Stimulated activated naive CD4-positive, alpha-beta T cell treated with Interleukin-2 at 50 U/mL for 16 hours (primary cell): Measurements from ENCODE around the gene TNFAIP3.
"Not testable (repeated sequence)": the region's sequence is repeated elsewhere in the genome, so short reads cannot be mapped to it uniquely, and the experiment has no call there.

ENCODE experiments used
- DNase-seq: peaks from one replicate; lab custom pipeline; 2025; lab: John Stamatoyannopoulos, UW

TNFAIP3 gene

DNA sequence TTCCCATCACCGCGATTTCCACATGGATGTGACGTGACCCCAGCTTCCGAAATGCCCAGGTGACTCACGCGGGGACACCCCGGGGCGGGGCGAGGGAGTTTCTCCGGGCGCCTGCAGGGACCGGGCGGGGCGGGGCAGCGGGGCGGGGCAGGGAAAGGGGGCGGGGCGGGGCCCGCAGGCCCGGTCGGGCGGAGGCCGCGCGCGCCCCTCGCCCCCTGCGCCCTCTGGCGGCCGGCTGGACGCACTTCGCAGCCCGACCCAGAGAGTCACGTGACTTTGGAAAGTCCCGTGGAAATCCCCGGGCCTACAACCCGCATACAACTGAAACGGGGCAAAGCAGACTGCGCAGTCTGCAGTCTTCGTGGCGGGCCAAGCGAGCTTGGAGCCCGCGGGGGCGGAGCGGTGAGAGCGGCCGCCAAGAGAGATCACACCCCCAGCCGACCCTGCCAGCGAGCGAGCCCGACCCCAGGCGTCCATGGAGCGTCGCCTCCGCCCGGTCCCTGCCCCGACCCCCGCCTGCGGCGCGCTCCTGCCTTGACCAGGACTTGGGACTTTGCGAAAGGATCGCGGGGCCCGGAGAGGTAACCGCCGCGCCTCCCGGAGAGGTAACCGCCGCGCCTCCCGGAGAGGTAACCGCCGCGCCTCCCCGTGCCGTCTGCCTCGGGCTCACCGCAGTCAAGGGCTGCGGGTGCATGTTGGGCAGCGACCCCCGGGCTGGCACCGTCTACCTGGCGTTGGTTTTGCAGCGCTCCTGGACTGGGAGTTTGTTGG is at the start of gene TNFAIP3:
TSS of gene TNFAIP3 (plus strand) at position 346 of the 771 bp plus-strand sequence. CDS start 3,969 bp downstream, outside the sequence.
- DNase-seq: peak; percentile 96

DNA sequence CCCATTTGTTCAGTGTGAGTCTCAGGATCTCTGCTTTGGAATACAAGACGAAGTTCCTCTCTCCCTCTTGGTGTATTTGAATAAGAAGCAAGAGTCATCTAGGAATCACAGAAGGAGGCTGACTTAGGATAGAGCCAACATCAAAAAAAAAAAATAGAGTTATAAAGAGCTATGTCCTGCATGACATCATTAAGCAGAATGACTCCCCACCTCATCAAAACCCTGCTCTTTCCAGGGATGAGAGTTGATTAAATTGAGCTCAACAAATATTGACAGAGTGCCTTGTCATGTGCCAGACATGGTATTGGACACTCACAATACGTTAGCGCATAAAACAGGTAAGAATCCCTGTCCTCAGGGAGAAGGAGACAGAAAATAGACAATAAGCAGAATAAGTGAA is 48.6 kb upstream of the TNFAIP3 start:
- DNase-seq: no peak

DNA sequence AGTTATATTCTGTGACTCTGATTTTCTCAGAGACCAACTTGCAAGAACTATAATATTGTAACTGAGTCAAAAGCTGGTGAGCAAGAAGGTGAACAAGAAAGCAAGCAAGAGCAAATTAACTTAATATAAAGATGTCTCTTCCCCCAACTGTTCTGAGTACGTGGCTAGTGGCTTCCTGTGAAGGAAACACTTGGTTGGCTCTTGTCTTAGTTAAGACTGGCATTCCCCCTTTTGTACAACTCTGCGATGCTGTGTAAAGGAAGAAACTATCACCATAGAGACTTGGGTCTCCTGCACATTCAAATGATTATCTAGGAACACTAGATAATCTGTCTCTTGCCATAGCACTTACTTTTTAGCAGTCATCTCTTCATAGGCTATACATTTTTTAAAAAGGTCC is 47.3 kb upstream of the TNFAIP3 start:
- DNase-seq: peak; percentile 7

DNA sequence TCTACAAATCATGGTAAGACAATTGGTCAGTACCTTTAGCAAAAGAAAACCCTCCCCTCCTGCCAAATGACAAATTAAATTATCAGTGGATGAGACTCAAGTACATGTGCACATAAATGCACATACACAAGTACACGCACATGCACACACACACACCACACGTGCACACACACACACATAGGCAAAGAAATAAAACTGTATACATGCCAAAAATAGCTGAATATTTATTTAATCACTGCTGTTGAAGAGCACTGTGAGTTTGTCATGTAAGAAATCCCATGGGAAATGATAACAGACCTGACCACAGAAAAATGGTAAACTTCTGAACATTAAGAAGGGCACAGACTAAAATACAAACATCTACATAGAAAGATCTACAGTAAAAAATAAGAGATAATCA is 46.6 kb upstream of the TNFAIP3 start:
- DNase-seq: no peak

DNA sequence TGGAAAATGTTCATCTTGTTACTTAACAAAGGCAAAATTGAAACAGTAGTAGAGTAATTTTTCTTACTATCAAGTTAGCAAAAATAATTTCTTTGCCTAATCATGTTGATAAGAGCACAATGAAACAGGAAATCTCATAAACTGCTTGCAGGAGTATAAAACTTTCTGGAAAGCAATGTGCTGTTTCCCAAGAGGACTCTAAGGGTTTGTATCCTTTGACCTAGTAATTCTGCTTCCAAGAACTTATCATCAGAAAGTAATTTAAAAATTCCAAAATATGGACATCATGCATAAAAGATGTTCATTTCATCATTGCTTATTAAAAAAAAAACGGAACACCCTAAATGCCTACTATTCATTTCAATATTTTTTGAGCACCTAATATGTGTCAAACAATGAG is 46.1 kb upstream of the TNFAIP3 start:
- no peak for DNase-seq

DNA sequence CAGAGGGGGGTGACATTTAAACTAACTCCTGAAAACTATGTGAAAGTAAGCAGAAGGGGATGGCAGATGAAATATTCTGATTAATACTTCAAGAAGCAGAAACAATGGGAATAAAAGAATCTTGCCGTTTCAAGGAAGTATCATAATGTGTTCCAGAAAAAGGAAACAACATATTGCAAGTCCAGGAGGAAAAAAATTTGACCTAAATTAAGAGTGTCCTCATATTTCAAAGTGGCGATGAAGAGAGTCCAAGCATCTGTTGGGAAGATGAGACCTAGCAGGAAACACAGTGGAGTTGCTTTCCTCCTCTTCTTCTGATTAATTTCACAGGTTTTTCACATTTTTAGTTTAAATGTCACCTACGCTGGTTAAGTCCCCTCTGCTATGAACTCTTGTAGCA is 45.6 kb upstream of the TNFAIP3 start:
- DNase-seq: no peak

DNA sequence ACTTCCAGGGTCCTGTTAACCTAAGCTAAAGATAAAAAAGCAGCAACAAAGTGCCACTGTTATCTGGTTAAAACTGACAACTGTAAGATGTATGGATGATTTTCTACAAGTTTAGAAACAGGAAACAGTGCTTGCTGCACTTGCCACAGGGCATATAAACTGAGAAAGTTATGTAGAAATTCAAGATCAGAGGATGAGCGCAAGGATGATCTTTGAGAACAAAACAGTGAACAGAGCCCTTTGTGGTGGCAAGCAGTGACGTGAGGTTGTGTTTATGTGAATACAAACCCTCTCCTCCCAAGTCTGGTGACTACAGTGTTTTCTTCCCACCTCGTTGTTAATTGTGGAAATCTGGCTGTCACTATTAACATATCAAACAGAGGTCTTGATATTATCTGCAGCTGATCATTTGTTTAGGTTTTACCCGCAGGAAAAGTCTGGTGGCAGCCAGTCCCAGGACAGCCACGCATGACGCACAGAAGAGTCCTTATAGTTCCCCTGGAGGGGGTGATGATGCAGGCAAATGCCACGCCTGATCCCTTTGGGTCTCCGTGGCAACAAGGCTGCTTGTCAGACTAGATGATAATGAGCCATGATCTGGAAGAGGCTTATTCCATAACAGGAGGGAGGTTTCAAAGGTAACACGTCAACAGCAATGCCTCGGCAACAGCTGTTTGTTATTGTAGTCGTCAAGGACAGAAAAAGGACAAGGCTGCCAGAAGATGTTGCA is 43.1 kb upstream of the TNFAIP3 start:
- peak; percentile 71 for DNase-seq

DNA sequence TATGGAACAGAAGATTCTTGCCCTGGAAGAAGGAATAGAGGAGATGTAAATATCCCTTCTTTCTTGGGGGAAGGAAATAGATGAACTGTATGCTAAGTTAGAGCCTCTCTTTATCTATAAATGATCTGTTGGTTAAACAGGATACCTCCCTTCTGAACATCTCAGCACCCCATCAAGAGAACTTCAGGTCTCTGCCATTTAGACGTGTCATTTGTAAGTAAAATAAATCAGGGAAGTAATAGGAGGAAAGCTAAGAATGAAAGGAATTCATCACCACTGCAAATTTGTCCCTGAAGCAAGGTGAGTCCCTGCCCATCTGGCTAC is 42.5 kb upstream of the TNFAIP3 start:
- DNase-seq: no peak

DNA sequence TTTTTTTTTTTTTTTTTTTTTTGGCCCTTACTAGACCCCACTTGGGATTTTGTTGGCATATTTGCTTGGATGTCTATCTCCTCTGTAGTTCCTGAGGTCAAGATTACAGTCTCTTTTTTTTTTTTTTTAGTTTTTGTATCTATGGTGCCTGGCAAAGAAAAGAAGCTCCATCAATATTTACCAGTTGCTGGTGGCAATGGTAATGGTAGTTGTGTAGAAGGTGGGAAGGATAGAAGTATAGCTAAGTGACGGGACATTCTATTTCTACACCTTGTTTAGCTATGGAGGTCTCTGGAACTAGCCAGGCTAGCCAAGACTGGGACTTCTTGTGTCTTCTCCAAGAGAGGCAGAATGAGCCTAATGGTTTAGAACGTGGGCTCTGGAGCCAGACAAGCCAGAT is 42.2 kb upstream of the TNFAIP3 start:
- no peak for DNase-seq

DNA sequence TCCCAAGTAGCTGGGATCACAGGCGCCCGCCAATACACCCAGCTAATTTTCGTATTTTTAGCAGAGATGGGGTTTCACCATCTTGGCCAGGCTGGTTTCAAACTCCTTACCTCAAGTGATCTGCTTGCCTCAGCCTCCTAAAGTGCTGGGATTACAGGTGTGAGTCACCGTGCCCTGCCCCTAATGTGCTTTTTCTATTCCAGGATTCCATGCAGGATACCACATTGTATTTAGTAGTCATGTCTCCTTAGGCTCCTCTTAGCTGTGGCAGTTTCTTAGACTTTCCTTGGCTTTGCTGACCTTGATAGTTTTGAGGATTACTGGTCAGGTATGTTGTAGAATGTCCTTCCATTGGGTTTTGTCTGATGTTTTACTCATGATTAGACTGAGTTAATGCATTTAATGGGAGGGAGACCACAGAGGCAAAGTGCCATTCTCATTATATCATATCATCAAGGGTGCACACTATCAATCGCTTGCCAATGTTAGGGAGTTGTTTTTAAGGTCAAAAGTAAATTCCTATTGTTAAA is 39.6 kb upstream of the TNFAIP3 start:
- DNase-seq: no peak

DNA sequence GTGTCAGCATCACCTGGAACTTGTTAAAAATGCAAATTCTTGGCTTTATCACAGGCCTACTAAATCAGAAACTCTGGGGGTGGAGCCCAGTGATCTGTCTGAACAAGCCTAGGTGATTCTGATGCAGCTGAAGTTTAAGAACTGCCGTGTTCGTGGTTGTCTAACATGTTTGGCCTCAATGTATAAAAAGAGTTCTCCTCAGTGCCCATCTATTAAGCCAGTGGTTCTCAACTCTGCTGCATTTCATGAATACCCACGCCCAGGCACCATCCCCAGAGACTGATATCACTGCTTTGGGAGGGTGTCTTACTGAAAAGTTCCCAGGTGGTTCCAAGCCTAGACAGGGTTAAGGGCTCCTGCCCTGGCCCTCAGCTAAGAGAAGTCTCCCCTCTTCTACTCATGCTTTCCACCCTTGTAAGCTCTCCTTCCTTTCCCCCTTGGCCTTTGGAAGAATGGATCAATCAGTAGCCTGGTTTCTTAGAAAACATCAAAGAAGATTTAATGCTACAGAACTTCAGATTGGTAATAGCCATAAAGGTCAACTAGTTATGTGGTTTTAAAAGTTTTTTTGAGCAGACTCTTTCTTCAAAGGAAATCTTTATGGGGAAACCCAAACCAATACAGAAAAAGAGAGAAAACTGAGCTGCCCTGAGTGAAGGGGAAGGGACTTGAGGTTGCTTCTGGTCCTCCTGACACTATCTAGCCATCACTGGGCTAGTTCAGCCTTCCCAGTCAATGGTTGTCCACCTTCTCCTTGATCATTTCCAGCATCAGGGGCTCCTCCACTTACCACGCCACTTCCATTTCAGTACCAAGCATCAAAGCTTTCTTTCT is 38.9 kb upstream of the TNFAIP3 start:
- DNase-seq: peak; percentile 44

DNA sequence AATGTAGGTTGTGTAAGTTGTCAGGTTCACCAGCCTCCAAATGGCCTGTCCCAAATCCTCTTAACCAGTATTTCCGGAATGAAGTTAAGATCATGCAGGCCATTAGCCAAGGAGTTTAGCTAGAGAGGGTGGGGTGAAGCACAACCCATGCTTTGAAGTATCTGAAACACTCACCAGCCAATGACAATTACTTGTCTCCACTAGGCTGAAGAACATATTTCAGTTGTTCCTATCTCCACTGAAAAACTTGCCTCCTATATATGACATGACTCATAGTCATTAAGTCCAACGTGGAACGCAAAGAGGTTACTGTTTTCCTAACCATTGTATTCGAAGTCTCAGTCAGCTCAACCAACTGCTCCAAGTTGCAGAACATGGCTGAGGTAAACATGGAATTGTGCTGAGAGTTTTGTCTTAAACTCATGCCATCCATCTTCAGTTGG is 37.4 kb upstream of the TNFAIP3 start:
- DNase-seq: no peak

DNA sequence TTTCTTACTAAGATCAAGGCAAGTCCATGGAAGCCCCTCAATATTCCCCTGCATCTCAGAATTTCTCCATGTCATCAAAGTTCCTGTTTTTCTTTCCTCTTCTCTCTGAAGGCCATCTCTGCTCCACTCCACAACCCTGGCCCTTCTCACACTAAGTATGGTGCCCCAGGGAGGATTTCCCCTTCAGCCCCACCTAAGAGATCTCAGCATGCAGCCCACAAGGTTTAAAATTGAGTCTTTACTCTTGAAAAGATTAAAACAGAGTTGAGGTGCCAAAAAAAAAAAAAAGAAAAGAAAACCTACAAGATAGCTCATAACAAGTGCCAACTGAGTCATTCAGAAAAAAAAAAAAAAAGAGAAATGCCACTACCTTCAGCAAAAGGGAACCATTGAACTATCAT is 36.5 kb upstream of the TNFAIP3 start:
- peak; percentile 5 for DNase-seq

DNA sequence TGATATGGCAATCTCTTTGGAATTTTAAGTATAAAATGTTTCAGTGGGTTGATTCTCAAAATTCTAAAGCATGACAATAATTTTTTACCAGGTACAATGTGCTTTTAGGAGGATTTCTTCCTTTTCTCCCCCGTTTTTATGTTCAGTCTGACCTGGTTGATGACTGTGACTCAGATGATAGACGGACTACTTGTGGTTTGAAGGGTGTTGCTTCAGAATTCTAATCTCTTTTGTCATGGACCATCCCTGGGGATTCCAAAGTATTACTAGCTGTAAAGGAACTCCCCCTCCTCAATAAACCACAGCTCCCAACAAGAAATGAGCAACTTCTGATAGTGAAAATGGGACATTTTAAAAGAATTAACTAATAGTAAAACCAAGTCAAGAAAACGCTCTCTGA is 34.9 kb upstream of the TNFAIP3 start:
- no peak for DNase-seq

DNA sequence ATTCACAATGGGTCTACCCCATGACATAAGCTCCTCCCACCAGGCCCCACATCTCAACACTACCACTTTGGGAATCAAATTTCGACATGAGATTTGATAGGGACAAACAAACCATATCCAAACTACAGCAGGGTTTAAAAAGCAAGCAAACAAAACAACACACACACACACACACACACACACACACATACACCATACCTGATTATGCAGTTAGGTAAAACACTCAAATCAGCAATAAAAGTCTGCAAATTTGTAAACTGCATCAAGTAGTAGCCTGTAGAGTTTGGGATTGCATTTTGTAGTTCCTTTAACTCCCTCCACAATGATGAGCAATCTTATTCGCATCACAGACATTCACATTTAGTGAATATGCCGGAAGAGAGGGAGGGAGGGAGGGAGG is 32.6 kb upstream of the TNFAIP3 start:
- no peak for DNase-seq

DNA sequence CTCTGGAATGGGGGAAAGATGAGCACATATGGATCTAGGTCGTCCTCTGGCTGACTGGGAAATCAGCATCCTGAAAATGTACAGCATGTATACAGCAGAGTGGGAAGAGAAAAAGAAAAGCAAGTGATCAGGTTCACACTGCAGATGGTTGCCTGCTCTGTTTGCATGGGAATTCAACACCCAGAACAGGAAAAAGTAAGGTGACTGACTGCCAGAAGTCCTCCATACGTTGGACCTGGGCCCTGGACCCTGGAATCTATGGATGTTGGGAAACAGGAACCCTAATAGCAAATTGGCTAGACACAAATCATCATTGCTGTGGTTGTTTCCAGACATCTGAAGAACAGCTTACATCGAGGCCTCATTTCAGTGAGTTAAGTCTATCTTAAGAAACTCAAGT is 30.3 kb upstream of the TNFAIP3 start:
- DNase-seq: no peak

DNA sequence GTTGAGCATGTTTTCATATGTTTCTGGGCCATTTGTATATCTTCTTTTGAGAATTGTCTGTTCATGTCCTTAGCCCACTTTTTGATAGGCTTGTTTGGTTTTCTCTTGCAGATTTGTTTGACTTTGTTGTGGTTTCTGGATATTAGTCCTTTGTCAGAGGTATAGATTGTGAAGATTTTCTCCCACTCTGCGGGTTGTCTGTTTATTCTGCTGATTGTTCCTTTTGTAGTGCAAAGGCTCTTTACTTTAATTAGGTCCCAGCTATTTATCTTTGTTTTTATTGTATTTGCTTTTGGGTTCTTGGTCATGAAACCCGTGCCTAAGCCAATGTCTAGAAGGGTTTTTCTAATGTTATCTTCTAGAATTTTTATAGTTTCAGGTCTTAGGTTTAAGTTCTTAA is 29.0 kb upstream of the TNFAIP3 start:
- not testable (repeated sequence) for DNase-seq

DNA sequence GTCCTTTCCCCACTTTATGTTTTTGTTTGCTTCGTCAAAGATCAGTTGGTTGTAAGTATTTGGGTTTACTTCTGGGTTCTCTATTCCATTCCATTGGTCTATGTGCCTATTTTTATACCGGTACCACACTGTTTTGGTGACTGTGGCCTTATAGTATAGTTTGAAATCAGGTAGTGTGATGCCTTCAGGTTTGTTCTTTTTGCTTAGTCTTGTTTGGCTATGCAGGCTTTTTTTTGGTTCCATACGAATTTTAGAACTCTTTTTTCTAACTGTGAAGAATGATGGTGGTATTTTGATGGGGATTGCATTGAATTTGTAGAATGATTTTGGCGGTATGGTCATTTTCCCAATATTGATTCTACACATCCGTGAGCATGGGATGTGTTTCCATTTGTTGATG is 28.5 kb upstream of the TNFAIP3 start:
- DNase-seq: not testable (repeated sequence)

DNA sequence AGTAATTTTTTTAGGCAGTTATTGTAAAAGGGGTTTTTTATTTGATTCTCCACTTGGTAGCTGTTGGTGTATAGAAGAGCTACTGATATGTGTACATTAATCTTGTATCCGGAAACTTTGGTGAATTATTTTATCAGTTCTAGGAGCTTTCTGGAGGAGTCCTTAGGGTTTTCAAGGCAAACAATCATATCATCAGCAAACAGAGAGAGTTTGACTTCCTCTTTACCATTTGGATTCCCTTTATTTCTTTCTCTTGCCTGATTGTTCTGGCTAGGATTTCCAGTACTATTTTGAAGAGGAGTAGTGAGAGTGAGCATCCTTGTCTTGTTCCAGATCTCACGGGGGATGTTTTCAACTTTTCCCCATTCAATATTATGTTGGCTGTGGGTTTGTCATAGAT is 28.0 kb upstream of the TNFAIP3 start:
- DNase-seq: no peak

DNA sequence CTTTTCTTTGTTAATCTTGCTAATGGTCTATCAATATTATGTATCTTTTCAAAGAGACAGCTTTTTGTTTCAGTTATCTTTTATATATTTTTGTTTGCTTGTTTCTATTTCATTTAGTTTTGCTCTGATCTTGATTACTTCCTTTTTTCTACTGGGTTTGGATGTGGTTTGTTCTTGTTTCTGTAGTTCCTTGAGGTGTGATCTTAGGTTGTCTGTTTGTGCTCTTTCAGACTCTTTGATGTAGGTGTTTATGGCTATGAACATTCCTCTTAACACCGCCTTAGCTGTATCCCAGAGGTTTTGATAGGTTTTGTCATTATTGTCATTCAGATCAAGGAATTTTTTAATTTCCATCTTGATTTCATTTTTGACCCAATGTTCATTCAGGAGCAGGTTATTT is 26.8 kb upstream of the TNFAIP3 start:
- DNase-seq: no peak

DNA sequence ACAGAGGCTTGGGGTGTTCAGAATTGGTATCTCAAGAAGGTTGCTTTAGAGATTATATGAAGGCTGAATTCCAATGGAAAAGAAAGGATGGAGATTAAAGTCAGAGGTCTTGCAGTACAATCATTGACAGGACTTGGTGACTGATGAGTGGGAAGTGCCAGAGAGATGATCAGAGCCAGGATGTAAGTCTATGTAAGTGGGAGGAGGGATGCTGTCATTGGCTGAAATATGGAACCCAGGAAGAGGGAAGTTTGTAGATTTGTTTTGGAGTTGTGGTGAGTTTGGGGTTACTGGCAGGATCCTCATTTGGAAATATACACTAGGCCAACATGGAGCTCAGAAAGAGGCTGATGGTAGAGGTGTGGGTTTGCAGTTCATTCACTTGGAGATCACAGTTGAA is 23.8 kb upstream of the TNFAIP3 start:
- DNase-seq: no peak

DNA sequence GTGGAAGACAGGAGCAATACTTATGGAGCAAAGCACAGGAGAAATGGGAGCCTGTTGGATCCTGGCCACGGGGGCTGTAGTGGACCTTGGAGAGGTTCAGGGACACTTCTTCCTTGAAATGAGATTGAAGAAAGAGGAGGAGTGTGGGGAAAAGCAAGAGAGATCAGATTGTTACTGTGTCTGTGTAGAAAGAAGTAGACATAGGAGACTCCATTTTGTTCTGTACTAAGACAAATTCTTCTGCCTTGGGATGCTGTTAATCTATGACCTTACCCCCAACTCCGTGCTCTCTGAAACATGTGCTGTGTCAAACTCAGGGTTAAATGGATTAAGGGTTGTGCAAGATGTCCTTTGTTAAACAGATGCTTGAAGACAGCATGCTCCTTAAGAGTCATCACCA is 22.7 kb upstream of the TNFAIP3 start:
- not testable (repeated sequence) for DNase-seq

DNA sequence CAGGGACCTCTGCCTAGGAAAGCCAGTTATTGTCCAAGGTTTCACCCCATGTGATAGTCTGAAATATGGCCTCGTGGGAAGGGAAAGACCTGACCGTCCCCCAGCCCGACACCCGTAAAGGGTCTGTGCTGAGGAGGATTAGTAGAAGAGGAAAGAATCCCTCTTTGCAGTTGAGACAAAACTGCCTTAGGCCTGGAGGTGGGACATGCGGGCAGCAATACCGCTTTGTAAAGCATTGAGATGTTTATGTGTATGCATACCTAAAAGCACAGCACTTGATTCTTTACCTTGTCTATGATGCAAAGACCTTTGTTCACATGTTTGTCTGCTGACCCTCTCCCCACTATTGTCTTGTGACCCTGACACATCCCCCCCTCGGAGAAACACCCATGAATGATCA is 22.3 kb upstream of the TNFAIP3 start:
- not testable (repeated sequence) for DNase-seq
